D721Med (cell line): Measurements from ENCODE around the gene SLC9A9.

Experiments used
- DNase-seq: peaks from one replicate; pipeline ENCODE4 v3.0.0; 2011; ENCODE audit warnings: low spot score; ENCODE audit not compliant: insufficient read length
- FAIRE-seq: peaks from 2 replicates; lab custom pipeline; 2011; peaks lifted over from hg19 to GRCh38; lab: Jason Lieb, UNC
- CTCF ChIP-seq: IDR thresholded peaks from 2 replicates; pipeline ENCODE4 v1.5.1; 2012; ENCODE audit warnings: mild to moderate bottlenecking, control low read depth; ENCODE audit not compliant: insufficient read depth; ENCODE audit errors: missing control alignments

SLC9A9 gene

GRCh38 chr3:143217283-143217682 is 631.0 kb downstream of the SLC9A9 start:
- FAIRE-seq (no peak), DNase-seq (no peak)
- no peak for TF ChIP-seq CTCF

GRCh38 chr3:143216709-143217182 is 631.5 kb downstream of the SLC9A9 start:
- DNase-seq: no peak

More at GRCh38 chr3:143216709-143217182, 631.5 kb downstream of the SLC9A9 start:
- no peak for TF ChIP-seq CTCF
- FAIRE-seq: no peak
